Breast epithelium (tissue), 3 donors: ENCODE data around the gene CADM1.

Source experiments
- CTCF ChIP-seq, 3 donors: fragments of 450-650 bp; IDR thresholded peaks; one replicate each; pipeline ENCODE4 v1.5.1; 2016 to 2017; ENCODE audit warnings: antibody characterized with exemption in 3 of 3, mild to moderate bottlenecking in 3 of 3, moderate library complexity in 3 of 3
- POLR2AphosphoS5 ChIP-seq, 3 donors: sonication (generic); formaldehyde crosslinking; IDR thresholded peaks; one replicate each; pipeline ENCODE4 v1.6.1; 2017; ENCODE audit warnings: antibody characterized with exemption in 3 of 3

- TF ChIP-seq CTCF (IDR thresholded peaks at IDR 0.05) = no peak
- TF ChIP-seq POLR2AphosphoS5 (IDR thresholded peaks at IDR 0.05) = no peak
Observed at GRCh38 chr11:115421352-115421991, 82.7 kb downstream of the CADM1 start.
